Measurements from ENCODE around the gene SUSD5. TPM values are rescaled to one million over a fixed set of nuclear protein-coding genes. Genes with fewer than 3 reads are reported as not detected.
"Not testable (repeated sequence)": the region's sequence is repeated elsewhere in the genome, so short reads cannot be mapped to it uniquely, and the experiment has no call there.

The SUSD5 gene
- total RNA-seq, 2 experiments from 2014 or later = not detected

DNA sequence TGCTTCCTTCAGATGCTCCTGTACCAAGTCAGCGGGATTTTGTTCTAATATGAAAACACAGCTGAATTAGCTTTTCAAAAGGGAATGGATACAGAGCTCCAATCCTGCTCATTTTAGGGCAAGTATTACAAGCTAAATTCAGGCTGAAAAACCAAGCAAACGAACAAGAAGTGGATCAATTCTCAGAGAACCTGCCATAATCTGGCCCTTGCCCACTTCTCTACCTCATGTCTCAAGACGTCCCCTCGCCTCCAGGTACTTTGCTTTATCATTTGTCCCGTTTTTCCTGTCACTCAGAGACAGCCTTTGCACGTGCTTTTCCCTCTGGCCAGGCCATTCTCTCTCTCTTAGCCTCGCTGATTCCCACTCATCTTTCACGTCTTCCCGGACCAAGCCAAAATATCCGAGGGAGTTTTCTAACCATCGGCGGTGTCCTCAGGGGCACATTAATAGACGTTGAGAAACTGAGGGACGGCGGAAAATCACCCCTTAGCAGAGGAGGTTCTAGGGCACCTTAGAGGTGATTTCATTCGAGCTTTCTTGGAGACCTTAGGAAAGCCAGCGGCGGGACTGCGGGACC is 654 bp downstream of the SUSD5 start:
- no peak overlapping the region for H3K27ac Mint-ChIP-seq
- H3K27me3 Mint-ChIP-seq = peaks cover 57% of the 10 kb centered on the region
- H3K36me3 Mint-ChIP-seq = no peaks in the 10 kb centered on the region
- no peaks in the 10 kb centered on the region for H3K9me3 Mint-ChIP-seq
- H3K4me1 Mint-ChIP-seq = peaks cover 8% of the 10 kb centered on the region
- no peak for DNase-seq
- H3K4me3 Mint-ChIP-seq = no peak overlapping the region

DNA sequence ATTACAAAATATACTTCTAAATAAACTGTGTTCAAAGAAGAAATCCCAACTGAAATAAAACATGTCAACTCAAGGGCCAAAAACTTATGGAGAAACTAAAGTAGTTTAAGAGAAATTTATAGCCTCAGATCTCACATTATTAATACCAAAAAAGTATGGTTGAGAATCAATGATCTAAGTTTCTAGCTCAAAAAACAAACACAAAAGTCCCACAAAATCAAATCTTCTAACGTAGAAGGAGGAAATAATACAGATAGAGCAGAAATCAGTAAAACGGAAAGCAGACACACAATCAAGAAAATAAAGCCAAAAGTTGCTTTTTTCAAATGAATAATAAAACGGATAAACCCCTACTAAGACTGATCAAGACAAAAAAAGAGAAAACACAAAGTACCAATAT is 2.9 kb downstream of the SUSD5 start:
- no peaks in the 10 kb centered on the region for H3K9me3 Mint-ChIP-seq
- H3K27me3 Mint-ChIP-seq = peaks cover 62% of the 10 kb centered on the region
- DNase-seq = no peak
- H3K36me3 Mint-ChIP-seq = no peaks in the 10 kb centered on the region
- H3K4me3 Mint-ChIP-seq = no peak overlapping the region
- peaks cover 8% of the 10 kb centered on the region for H3K4me1 Mint-ChIP-seq
- H3K27ac Mint-ChIP-seq = no peak overlapping the region

DNA sequence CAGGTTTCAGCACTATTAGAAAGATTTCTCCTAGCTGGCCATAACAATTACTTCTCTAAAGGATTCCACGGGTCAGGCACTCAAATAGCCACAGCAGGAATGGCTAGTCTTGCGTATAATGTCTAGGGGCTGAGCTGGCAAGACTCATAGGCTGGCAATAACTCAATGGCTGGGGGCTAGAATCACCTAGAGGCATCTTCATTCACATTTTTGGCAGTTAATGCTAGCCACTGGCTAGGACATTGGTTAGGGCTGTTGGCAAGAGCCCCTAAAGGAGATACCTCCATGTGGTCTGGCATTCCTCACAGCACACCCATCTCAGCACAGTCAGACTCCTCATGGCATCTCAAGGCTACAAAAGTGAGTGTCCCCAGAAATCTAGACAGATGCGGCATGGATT is 6.2 kb downstream of the SUSD5 start:
- DNase-seq = no peak
- Mint-ChIP-seq H3K36me3 (peaks cover 3% of the 10 kb centered on the region), H3K27me3 (peaks cover 53% of the 10 kb centered on the region), H3K4me1 (peaks cover 1% of the 10 kb centered on the region), H3K9me3 (peaks cover 10% of the 10 kb centered on the region), H3K27ac (no peak overlapping the region), H3K4me3 (no peak overlapping the region)

DNA sequence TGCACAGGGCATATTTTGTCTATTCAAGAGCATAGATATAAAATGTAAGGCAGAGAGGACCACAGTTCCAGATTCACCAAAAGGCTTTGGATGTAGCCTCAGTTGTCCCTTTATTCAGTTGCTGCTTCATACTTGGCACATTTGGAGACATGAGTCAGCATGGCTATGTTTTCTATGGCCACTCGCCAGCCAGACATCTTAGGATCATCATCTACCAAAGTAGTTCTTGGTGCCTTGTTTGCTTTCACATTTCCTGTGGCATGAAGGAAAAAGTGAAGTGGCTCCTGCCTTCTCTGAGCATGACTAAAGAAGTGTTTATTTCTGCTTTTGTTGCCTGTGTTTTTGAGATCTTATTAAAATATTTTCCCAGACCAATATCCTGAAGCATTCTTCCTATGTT is 7.2 kb downstream of the SUSD5 start:
- Mint-ChIP-seq H3K27ac (no peak overlapping the region), H3K9me3 (peaks cover 10% of the 10 kb centered on the region), H3K4me1 (no peaks in the 10 kb centered on the region), H3K4me3 (no peak overlapping the region), H3K27me3 (peaks cover 43% of the 10 kb centered on the region), H3K36me3 (peaks cover 3% of the 10 kb centered on the region)
- DNase-seq = no peak

DNA sequence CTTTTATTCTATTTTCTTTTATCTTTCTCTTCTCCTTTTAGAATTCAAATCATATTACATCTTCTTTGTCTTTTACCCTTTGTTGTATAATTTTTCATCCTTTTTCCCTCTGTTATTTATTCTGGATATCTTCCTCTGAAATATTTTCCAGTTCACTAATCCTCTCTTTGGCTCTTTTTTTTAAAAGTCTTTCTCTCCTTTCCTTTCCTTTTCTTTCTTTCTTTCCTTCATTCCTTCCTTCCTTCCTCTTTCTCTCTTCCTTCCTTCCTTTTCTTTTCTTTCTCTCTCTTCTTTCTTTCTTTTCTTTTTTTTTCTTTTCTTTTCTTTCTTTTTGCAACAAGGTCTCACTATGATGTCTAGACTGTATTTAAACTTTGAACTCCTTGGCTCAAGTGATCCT is 9.3 kb downstream of the SUSD5 start:
- no peak for DNase-seq
- Mint-ChIP-seq H3K27ac (no peak overlapping the region), H3K4me3 (no peak overlapping the region), H3K4me1 (no peaks in the 10 kb centered on the region), H3K27me3 (peaks cover 29% of the 10 kb centered on the region), H3K36me3 (peaks cover 3% of the 10 kb centered on the region), H3K9me3 (peaks cover 10% of the 10 kb centered on the region)

DNA sequence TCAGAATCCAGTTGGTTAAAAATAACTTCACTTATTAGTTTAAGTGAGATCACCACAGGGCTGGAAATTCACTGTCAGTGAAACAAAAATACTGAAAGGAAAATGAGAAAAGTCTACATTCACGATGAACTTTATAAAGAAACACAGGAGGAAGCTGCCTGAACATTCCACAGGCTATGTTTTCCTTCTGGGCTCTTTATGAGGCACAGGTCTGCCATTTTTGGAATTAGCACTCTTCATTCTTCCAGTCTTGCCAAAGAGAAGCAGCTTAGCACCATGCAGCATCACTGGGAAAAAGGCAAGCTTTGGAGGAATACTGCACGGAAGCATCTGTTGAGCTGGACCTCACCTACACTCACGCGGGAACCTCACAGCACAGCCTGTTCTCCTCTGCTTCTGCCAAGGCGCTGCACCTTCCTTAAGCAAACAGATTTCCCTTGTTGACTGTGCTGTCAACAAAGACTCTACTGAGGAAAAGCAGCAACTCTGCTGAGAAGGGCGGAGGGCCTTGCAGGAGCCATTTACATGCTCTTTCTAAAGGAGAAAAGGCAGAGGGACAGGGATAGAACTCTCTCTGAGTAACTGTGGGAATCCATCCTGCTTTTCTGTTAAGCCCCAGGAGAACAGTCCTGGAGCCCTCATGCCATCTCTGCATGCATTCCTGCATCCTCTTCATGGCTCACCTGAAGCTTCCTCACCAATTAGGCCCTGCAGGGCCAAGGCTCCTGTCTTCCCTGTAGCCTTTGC is 15.7 kb downstream of the SUSD5 start:
- H3K4me1 Mint-ChIP-seq = no peaks in the 10 kb centered on the region
- no peaks in the 10 kb centered on the region for H3K27me3 Mint-ChIP-seq
- DNase-seq = no peak
- H3K4me3 Mint-ChIP-seq = no peak overlapping the region
- no peaks in the 10 kb centered on the region for H3K36me3 Mint-ChIP-seq
- H3K27ac Mint-ChIP-seq = no peak overlapping the region
- H3K9me3 Mint-ChIP-seq = no peaks in the 10 kb centered on the region

DNA sequence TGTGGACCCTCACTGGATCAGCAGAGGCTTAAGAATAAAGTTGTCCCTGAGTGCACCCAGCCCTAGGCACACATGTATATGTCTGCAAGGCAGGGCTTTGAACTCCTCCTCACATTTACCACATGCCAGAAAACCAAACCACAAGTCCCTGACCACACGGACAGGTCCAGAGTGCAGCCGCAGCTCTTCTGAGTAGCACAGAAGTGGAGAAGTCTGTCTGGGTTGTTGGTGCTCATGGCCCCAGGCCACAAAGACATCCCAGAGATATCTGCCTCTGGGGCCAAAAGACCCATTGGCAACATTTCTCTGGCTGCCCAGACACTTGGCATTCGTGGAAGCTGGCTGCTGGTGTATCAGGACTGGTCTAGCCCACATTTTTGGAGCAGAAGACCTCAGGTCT is 17.4 kb downstream of the SUSD5 start:
- no peak overlapping the region for H3K27ac Mint-ChIP-seq
- no peaks in the 10 kb centered on the region for H3K27me3 Mint-ChIP-seq
- no peak overlapping the region for H3K4me3 Mint-ChIP-seq
- H3K36me3 Mint-ChIP-seq = no peaks in the 10 kb centered on the region
- H3K4me1 Mint-ChIP-seq = no peaks in the 10 kb centered on the region
- H3K9me3 Mint-ChIP-seq = no peaks in the 10 kb centered on the region
- no peak for DNase-seq

DNA sequence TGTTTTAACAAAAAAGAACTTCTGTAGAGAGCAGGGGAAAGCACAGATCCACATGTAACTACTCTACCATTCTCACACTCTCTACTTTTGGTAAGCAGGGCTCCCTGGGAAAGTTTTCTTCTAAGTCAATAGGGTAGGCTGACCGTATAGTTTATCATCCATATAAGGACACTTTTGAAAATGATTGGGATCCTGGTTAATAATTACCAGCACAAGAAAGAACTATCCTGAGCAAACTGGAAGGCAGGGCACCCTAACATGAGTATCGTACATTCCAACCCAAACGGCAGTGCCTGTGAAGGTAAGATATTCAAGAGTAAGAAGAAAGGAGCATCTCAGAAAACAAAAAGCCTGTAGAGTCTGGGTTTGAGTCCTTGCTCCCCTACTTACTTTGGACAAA is 22.1 kb downstream of the SUSD5 start:
- Mint-ChIP-seq H3K4me1 (no peaks in the 10 kb centered on the region), H3K36me3 (no peaks in the 10 kb centered on the region), H3K4me3 (no peak overlapping the region), H3K9me3 (no peaks in the 10 kb centered on the region), H3K27me3 (no peaks in the 10 kb centered on the region), H3K27ac (no peak overlapping the region)
- DNase-seq = no peak

DNA sequence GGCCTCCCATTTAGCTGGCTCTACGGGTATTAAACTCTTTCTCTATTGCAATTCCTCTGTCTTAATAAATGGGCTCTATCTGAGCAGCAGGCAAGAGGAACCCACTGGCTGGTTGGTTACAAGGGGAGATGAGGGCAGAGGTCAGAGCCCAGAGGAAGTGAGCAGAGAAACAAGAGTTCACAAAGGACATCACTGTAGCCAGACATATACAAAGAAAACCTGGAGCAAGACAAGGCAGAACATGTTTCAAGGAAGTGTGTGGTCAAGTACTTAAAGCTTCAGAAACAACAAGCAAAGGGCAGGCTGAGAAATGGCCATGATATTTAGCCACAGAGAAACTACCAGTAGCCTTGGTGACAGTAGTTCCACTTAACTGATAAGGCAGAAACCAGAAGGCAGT is 24.3 kb downstream of the SUSD5 start:
- DNase-seq = no peak
- Mint-ChIP-seq H3K4me1 (no peaks in the 10 kb centered on the region), H3K36me3 (no peaks in the 10 kb centered on the region)

DNA sequence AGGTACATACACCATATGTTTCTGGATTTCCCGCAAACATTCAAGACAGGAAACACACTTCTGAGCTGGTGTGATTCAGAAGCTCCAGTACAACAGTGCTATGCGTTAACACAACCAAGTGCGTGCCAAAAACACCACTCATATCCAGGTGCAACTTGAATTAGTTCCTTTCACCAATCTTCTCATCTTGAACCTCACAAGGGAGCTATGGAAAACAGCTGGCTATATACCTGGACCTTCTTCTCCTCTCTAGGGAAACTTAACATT is 31.3 kb downstream of the SUSD5 start:
- H3K4me3 Mint-ChIP-seq = no peak overlapping the region
- H3K4me1 Mint-ChIP-seq = no peaks in the 10 kb centered on the region
- no peak for DNase-seq
- H3K27ac Mint-ChIP-seq = no peak overlapping the region
- H3K36me3 Mint-ChIP-seq = no peaks in the 10 kb centered on the region
- H3K27me3 Mint-ChIP-seq = peaks cover 14% of the 10 kb centered on the region
- H3K9me3 Mint-ChIP-seq = peaks cover 1% of the 10 kb centered on the region

More for the DNA sequence above, 24.3 kb downstream of the SUSD5 start:
- peaks cover 4% of the 10 kb centered on the region for H3K27me3 Mint-ChIP-seq
- H3K27ac Mint-ChIP-seq = no peak overlapping the region
- H3K4me3 Mint-ChIP-seq = no peak overlapping the region
- no peaks in the 10 kb centered on the region for H3K9me3 Mint-ChIP-seq

DNA sequence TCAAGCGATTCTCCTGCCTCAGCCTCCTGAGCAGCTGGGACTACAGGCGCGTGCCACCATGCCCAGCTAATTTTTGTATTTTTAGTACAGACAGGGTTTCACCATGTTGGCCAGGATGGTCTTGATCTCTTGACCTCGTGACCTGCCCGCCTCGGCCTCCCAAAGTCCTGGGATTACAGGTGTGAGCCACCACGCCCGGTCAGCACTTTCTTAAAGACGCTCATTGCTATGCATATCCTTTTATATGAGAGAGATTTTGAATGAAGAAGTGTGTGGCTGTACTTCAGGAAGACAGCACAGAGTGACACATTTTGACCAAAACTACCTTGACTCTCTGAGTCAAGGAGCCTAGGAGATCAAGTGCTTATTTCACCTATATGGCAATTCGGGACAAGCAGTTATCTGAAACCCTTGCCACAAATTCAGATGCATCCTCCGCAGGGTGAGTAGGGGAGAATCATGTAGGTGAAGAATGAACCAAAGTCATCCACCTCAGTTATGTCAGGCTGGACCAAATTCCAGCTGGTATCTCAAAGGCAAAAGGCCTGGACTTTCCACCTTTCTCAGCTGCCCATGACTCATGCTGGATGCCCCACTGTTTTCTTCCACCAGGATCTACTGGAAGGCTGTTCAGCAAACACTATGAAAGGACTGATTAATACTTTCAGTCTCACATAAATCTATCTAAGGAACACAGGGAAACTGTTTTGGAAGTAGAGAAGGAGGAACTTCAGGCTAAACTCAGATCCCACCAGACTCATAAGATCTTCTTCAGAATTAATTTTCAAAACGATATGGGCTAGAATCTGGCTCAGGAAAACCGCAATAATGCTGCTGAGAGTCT is 31.9 kb downstream of the SUSD5 start:
- H3K9me3 Mint-ChIP-seq = peaks cover 1% of the 10 kb centered on the region
- no peak for DNase-seq
- no peaks in the 10 kb centered on the region for H3K36me3 Mint-ChIP-seq
- H3K4me1 Mint-ChIP-seq = no peaks in the 10 kb centered on the region
- H3K27ac Mint-ChIP-seq = no peak overlapping the region
- no peak overlapping the region for H3K4me3 Mint-ChIP-seq
- H3K27me3 Mint-ChIP-seq = peaks cover 17% of the 10 kb centered on the region

DNA sequence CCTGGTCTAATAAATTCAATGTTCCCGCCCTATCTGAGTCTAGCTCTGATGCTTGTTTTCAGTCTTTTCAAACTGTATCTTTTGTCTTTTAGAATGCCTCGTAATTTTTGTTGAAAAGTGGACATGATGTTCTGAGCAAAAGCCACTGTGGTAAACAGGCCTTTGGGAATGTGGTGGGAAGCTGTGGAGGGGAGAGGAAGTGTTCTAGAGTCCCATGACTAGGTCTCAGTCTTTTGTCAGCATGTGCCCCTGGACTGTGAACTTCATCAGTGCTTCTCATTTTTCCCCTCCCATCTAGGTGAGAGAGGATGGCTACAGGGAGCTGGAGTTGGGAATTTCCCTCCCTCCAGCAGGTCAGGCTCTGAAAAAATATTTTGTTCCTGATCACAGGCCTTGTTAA is 33.7 kb downstream of the SUSD5 start:
- no peak for DNase-seq
- Mint-ChIP-seq H3K4me3 (no peak overlapping the region), H3K27me3 (peaks cover 13% of the 10 kb centered on the region), H3K4me1 (no peaks in the 10 kb centered on the region), H3K36me3 (no peaks in the 10 kb centered on the region), H3K27ac (no peak overlapping the region), H3K9me3 (peaks cover 1% of the 10 kb centered on the region)

DNA sequence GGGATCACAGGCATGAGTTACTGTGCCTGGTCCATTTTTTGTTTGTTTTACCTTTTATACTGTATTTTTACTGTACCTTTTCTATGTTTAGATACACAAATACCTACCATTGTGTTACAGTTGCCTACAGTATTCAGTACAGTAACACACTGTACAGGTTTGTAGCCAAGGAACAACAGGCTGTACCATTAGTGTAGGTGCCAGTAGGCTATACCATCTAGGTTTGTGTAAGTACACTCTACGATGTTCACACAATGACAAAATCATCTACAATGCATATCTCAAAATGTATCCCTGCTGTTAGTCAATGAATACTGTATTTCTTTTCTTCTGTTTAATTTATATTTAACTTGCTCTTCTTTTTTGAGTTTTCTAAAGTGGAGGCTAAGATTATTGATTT is 37.0 kb downstream of the SUSD5 start:
- H3K4me3 Mint-ChIP-seq = not testable (repeated sequence)

DNA sequence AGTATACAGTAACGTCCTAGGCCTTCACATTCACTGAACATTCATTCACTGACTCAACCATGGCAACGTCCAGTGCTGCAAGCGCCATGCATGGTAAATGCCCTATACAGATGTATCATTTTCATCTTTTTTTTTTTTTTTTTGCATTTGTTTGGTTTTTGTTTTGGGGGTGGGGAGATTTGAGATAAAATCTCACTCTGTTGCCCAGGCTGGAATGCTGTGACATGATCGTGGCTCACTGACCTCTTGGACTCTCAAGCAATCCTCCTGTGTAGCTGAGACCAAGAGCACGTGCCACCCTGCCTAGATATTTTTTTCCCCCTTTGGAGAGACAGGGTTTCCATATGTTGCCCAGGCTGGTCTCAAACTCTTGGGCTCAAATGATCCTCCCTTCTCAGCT is 37.4 kb downstream of the SUSD5 start:
- Mint-ChIP-seq H3K27me3 (peaks cover 3% of the 10 kb centered on the region), H3K36me3 (no peaks in the 10 kb centered on the region), H3K4me3 (no peak overlapping the region), H3K9me3 (peaks cover 6% of the 10 kb centered on the region), H3K4me1 (no peaks in the 10 kb centered on the region), H3K27ac (no peak overlapping the region)
- no peak for DNase-seq

More for the DNA sequence above, 37.0 kb downstream of the SUSD5 start:
- not testable (repeated sequence) for H3K27me3 Mint-ChIP-seq, H3K4me1 Mint-ChIP-seq, H3K36me3 Mint-ChIP-seq, H3K27ac Mint-ChIP-seq, DNase-seq, H3K9me3 Mint-ChIP-seq

DNA sequence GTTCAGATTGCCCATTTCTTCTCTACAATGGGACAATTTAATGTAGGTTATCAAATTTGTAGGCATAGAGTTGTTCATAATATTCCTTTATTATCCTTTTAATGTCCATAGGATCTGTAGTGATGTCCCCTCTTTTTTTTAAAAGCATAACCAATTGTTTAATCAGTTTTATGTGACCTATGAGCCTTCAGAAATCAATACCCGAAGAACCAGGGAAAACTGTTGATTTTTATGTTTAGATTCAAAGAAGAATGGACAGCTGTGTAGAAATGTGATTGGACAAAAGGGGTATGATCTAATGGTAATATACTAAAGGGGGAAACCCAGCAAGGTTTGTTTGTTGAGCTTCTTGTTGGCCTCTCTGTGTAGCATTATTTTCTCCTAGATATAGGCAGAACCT is 39.5 kb downstream of the SUSD5 start:
- peaks cover 6% of the 10 kb centered on the region for H3K9me3 Mint-ChIP-seq
- H3K27ac Mint-ChIP-seq = no peak overlapping the region
- H3K36me3 Mint-ChIP-seq = no peaks in the 10 kb centered on the region
- DNase-seq = no peak
- no peak overlapping the region for H3K4me3 Mint-ChIP-seq
- H3K27me3 Mint-ChIP-seq = peaks cover 3% of the 10 kb centered on the region
- no peaks in the 10 kb centered on the region for H3K4me1 Mint-ChIP-seq

Measured in activated naive CD8-positive, alpha-beta T cell treated with anti-CD3 and anti-CD28 coated beads for 36 hours (primary cell).